VCaP (cell line): ENCODE data around the gene TRAPPC6A.
A peak's percentile ranks its signal among the peaks of the same experiment; 100 is the strongest.

Experiments
- H3K27ac ChIP-seq: fragments of 450-650 bp; 2 replicates; pipeline ENCODE4 v1.5.1; 2017
- TF ChIP-seq, protein P1 (sequence below): fragments of 450-650 bp; conservative IDR thresholded peaks from 2 replicates; pipeline ENCODE4 v1.5.1; 2017; ENCODE audit warnings: mild to moderate bottlenecking, moderate library complexity

The TRAPPC6A gene

DNA sequence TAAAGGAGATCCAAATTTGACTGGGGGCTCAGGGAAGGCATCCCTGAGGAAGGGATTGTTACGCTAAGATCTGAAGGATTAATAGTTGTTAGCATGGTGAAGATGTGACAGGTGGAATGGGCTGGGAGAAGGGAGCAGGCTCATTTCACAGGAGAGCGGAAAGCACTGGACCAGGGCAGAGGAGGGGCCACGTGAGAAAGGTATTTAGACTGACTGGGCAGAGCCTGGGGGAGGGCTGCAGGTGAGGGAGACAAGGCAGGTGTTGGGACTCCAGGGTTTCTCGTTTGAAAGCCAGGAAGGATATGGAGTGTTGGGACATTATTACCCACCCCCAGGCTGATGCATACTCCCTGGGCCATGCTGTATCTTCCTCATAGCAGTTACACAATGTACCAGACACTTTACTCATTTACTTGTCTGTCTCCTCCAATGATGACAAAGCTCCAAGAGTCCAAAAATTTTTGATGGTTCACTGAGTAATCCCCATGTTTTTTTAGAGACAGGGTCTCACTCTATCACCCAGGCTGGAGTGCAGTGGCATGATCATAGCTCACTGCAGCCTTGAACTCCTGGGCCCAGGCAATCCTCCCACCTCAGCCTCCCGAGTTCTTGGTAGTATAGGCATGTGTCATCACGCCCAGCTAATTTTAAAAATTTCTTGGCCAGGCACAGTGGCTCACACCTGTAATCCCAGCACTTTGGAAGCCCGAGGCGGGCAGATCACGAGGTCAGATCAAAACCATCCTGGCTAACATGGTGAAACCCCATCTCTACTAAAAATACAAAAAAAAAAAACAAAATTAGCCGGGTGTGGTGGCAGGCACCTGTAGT lies 2.3 kb downstream of the TRAPPC6A start:
- TF ChIP-seq, protein P1, sequence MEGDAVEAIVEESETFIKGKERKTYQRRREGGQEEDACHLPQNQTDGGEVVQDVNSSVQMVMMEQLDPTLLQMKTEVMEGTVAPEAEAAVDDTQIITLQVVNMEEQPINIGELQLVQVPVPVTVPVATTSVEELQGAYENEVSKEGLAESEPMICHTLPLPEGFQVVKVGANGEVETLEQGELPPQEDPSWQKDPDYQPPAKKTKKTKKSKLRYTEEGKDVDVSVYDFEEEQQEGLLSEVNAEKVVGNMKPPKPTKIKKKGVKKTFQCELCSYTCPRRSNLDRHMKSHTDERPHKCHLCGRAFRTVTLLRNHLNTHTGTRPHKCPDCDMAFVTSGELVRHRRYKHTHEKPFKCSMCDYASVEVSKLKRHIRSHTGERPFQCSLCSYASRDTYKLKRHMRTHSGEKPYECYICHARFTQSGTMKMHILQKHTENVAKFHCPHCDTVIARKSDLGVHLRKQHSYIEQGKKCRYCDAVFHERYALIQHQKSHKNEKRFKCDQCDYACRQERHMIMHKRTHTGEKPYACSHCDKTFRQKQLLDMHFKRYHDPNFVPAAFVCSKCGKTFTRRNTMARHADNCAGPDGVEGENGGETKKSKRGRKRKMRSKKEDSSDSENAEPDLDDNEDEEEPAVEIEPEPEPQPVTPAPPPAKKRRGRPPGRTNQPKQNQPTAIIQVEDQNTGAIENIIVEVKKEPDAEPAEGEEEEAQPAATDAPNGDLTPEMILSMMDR, result no peak
- H3K27ac ChIP-seq, result no peak overlapping the region

DNA sequence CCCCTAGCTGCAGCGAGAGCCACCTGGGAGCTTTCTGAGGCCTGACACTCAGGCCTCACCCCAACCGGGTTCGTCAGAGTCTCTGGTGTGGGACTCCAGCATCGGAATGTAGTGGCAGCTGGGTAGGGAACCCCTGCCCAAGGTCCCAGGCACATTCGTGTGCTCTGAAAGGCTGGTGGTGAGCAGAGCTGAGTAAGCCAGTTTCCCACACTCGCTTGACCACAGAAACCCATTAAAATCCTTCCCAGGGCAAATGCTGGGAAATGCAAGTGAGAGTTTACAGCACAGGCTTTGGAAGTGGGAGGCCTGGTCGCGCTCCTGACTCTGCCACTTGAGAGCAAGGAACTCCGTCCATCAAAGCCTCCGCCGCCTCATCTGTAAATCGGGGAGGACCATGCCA lies 4.2 kb downstream of the TRAPPC6A start:
- TF ChIP-seq, protein P1, result no peak
- no peak overlapping the region for H3K27ac ChIP-seq

DNA sequence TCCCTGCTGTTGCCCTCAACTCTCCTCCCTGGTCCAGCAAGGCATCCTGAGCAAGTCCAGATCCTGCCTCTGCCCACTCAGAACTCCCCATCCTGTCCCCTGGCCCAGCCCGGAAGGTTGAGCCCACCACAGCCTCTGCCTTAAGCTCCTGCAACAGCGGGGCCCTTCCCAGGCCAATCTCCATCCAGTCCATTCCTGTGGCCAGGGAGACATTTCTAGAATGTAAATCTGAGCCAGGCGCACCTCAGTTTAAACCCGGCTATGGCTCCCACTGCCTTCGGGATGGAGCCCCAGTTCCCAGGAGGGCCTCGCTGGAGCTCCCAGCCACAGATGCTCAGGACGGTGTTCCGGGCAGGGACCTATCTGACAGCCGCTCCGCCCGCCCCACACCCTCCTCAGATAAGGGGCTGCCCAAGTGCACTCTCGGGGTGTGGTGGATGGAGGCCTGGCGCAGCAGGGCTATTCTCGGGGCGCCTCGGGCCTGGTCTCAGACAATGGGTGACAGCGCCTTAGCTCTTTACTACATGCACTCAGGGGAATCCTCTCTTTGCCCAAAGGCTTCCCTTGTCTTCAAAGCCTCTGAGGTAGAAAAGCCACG lies 5.3 kb downstream of the TRAPPC6A start:
- TF ChIP-seq, protein P1, result no peak
- H3K27ac ChIP-seq, result no peak overlapping the region

DNA sequence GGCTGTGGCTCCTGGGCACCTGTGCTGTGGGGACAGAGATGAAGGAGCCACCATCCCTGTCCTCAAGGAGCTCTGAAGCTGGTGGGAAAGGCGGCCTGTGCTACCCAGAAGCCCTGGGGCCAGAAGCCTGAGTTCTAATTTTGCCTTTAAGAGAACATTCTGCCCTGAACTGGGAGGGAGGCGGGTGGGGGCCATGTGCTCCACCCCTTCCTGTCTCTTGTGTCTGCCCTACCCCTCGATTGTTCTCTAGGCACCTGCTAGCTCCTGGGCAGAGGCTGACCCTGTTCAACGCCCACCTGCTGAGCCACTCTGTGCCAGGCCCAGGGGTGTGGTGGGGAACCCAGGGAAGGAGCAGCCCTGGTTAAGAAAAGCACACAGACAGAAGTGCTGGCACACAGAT lies 5.9 kb downstream of the TRAPPC6A start:
- no peak overlapping the region for H3K27ac ChIP-seq
- TF ChIP-seq, protein P1, result no peak

DNA sequence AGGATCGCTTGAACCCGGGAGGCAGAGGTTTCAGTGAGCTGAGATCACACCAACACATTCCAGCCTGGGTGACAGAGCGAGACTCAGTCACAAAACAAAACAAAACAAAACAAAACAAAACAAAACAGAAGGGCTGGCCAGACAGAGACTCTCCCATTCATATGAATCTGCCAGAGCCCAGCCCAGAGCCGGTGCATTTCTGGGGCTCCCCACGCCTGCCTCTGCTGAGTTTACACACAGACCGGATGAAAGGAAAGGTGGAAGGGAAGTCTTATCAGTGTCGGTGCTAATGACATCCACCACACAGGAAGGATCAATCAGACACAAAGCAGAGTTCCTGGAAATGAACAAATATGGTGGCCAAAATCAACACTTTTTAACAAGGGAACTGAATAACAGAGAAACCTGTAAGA lies 6.8 kb downstream of the TRAPPC6A start:
- H3K27ac ChIP-seq, result peak overlapping the region; percentile 35
- TF ChIP-seq, protein P1, result no peak

DNA sequence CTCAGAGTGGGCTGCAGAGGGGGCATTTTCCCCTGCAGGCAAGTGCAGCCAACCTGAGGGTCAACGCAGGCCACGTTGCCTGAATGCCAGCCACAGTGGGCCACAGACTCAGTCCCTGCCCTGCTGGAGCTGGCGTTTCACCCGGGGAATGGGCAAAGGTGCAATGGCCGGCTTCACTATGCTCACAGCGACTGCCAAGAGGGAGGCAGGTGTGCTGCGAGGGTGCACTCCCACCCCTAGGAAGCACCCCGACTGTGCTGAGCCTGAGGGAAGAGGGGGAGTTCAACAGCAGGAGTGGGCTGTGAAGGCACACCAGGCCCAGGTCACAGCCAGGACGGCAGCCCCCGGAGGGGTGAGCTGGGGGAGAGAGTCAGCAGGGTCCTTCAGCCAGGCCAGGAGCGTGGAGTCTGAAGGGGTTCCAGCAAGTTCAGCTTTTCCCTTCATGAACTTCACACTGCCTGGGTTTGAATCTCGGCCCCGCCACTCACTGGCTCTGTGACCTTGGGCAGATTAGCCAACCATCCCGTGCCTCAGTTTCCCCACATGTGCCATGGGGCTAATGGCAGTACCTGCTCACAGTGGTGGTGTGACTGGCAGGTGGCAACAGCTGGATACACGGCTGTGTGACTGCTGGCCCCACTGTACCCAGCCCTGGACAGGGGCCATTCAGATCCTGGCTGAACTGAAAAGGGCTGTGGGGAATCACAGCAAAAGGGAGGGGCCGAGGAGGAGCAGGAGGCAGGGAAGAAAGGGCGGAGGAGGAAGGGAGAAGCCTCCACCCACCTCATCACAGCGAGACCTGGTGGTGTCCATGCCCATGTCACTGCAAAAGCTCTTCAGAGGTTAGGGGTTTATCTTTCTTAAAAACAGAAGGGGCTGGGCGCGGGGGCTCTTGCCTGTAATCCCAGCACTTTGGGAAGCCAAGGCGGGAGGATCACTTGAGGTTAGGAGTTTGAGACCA lies 7.6 kb downstream of the TRAPPC6A start:
- peak overlapping the region; percentile 35 for H3K27ac ChIP-seq
- TF ChIP-seq, protein P1, result no peak

DNA sequence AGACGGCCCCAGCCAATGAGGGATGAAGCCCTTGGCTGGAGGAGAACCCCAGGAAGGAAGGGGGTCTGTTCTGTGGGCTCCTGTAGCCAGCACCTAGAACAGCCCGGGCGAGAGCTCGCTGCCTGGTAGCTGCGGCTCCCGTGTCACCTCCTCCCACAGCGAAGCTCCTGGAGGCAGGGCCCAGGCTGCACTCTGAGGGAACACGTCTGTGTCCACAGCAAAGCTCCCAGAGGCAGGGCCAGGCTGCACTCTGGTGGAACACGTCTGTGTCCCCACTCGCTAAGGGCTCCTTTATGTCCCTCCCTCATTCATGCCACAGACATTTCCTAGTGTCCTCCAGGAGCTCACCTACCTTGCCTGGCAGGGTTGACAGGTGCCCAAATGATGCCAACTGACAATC lies 8.4 kb downstream of the TRAPPC6A start:
- H3K27ac ChIP-seq, result no peak overlapping the region
- TF ChIP-seq, protein P1, result no peak
